CD4-positive, alpha-beta T cell (primary cell): ENCODE results near the gene PTP4A2. TPM values are rescaled to one million over a fixed set of nuclear protein-coding genes. Genes with fewer than 3 reads are reported as not detected.

Experiments used
- ATAC-seq: fragments of 200-7000 bp; cut with Tn5 transposase; one replicate; pipeline ENCODE4 v1.10.0; 2022; ENCODE audit warnings: mild to moderate bottlenecking; ENCODE audit not compliant: poor library complexity
- CTCF ChIA-PET: fragments of 350-600 bp; sonication (Branson Sonifier 250); formaldehyde crosslinking; loops from one replicate; lab custom pipeline; 2021; ENCODE audit warnings: antibody characterized with exemption, inconsistent platforms; lab: Charles Lee
- POLR2A ChIA-PET: fragments of 350-600 bp; sonication (Branson Sonifier 250); formaldehyde crosslinking; loops from one replicate; lab custom pipeline; 2021; ENCODE audit warnings: antibody characterized with exemption, inconsistent platforms; lab: Charles Lee
- DNase-seq, 14 experiments: peaks; one replicate each; pipeline ENCODE4 v3.0.0-alpha.2; 2013 to 2020; ENCODE audit warnings: mixed read lengths in 2 of 14
- H3K27ac ChIP-seq, 2 donors: one replicate each; pipeline versions ENCODE4 v1.5.1 to v1.7.0; 2013; ENCODE audit warnings: low read length in 2 of 2, low read depth in 1 of 2, mild to moderate bottlenecking in 1 of 2
- H3K27me3 ChIP-seq, 2 experiments: 1 replicate in 1 of 2; 2 replicates in 1 of 2; pipeline versions ENCODE4 v1.6.1 to v1.7.0; 2013; ENCODE audit warnings: low read length in 2 of 2, control low read depth in 1 of 2, mild to moderate bottlenecking in 1 of 2, moderate library complexity in 1 of 2; ENCODE audit not compliant: insufficient read depth in 2 of 2, control insufficient read depth in 1 of 2
- H3K36me3 ChIP-seq: one replicate; pipeline ENCODE4 v1.6.1; 2013; ENCODE audit warnings: low read length, control low read depth; ENCODE audit not compliant: insufficient read depth
- H3K4me1 ChIP-seq: one replicate; pipeline ENCODE4 v1.6.1; 2013; ENCODE audit warnings: low read length, control low read depth; ENCODE audit not compliant: insufficient read depth
- H3K4me3 ChIP-seq: one replicate; pipeline ENCODE4 v1.5.1; 2013; ENCODE audit warnings: mild to moderate bottlenecking, low read length, moderate library complexity
- H3K9me3 ChIP-seq, 2 experiments: 1 replicate in 1 of 2; 2 replicates in 1 of 2; pipeline versions ENCODE4 v1.6.1 to v1.7.0; 2013; ENCODE audit warnings: low read length in 2 of 2, mild to moderate bottlenecking in 2 of 2, control low read depth in 1 of 2, moderate library complexity in 1 of 2; ENCODE audit not compliant: control insufficient read depth in 1 of 2, insufficient read depth in 1 of 2
- H3K27ac Mint-ChIP-seq: one replicate; pipeline ENCODE4 v1.8.0; 2020; ENCODE audit warnings: mixed read lengths
- H3K27me3 Mint-ChIP-seq: one replicate; pipeline ENCODE4 v1.8.0; 2021; ENCODE audit warnings: mixed read lengths
- H3K36me3 Mint-ChIP-seq: one replicate; pipeline ENCODE4 v1.8.0; 2021; ENCODE audit warnings: low read depth, mixed read lengths
- H3K4me1 Mint-ChIP-seq: one replicate; pipeline ENCODE4 v1.8.0; 2021; ENCODE audit warnings: low read depth, mixed read lengths
- H3K4me3 Mint-ChIP-seq: one replicate; pipeline ENCODE4 v1.8.0; 2020; ENCODE audit warnings: mild to moderate bottlenecking, mixed read lengths
- H3K9me3 Mint-ChIP-seq: one replicate; pipeline ENCODE4 v1.8.0; 2020; ENCODE audit warnings: mixed read lengths
- CTCF ChIP-seq: fragments of 200-600 bp; IDR thresholded peaks from one replicate; pipeline ENCODE4 v1.8.0; 2022; ENCODE audit warnings: antibody characterized with exemption, mild to moderate bottlenecking
- intact Hi-C, 2 experiments: fragments of 100-400 bp; cut with DNase I in 1 of 2; cut with micrococcal nuclease in 1 of 2; formaldehyde crosslinking; loops; one replicate each; pipeline versions ENCODE4 v1.15.1 to v1.9.0; 2023 to 2025; cut with DNase I, micrococcal nuclease
- total RNA-seq, 174 experiments: library from RNA in 2 of 174; stranded (reverse) in 2 of 174; gene quantifications; one replicate each; pipeline ENCODE4 v1.2.3 and lab custom pipeline; 2021 to 2026

Gene PTP4A2
- total RNA-seq, 2 experiments from 2014 or later = 282 to 287 TPM

DNA sequence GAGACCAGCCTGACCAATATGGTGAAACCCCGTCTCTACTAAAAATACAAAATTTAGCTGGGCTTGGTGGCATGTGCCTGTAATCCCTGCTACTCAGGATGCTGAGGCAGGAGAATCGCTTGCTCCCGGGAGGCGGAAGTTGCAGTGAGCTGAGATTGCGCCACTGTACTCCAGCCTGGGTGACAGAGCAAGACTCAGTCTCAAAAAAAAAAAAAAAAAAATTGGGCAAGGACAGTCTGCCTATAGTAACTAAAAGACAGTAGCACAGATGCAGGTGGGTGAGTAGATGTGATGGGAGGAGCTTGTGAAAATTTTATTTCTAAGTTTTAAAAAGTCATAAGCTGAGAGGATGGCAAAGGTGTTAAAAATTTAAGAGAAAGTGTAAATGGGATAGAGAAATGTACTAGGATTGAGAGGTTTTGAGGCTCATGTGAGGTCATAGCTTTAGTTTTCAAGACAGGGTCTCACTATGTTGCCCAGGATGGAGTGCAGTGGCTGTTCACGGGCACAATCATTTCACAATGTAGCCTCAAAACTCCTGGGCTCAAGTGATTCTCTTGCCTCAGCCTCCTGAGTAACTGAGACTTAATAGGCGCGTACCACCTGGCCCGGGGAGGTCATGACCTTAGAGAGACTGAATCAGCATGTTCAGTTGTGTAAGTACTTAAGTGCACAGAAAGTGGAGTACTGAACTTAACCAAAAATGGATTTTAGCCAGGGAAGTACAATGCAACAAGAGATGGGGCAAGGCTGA, 33.7 kb downstream of the PTP4A2 start:
- intact Hi-C loops = no loop called here
- no peak for TF ChIP-seq CTCF
- H3K4me3 ChIP-seq = no peak overlapping the region
- Mint-ChIP-seq H3K4me1 (peaks cover 60% of the 10 kb centered on the region), H3K9me3 (peaks cover 2% of the 10 kb centered on the region), H3K27me3 (no peaks in the 10 kb centered on the region), H3K36me3 (peaks cover 58% of the 10 kb centered on the region), H3K27ac (peak overlapping the region; percentile 76), H3K4me3 (no peak overlapping the region)
- ATAC-seq = peak; percentile 32
- peaks cover 39% of the 10 kb centered on the region for H3K36me3 ChIP-seq
- H3K9me3 ChIP-seq = no peaks in the 10 kb centered on the region
- H3K27me3 ChIP-seq = no peaks in the 10 kb centered on the region
- ChIA-PET CTCF (interaction anchor here (4.9 kb wide), 1 partner anchor 60 kb away, joined by 16 read pairs; no protein-coding TSS in a partner anchor), POLR2A (interaction anchor here (0.6 to 1.3 kb wide), 6 partner anchors 9 to 59 kb away, joined by 3 to 5 read pairs (median 4); no protein-coding TSS in a partner anchor)
- no peaks in the 10 kb centered on the region for H3K4me1 ChIP-seq
- peak in 2 of 14 experiments; percentile 39 to 46 for DNase-seq
- H3K27ac ChIP-seq = no peak overlapping the region

GRCh38 chr1:31902510-31902860, 35.7 kb downstream of the PTP4A2 start:
- no peak for DNase-seq
- Histone ChIP-seq H3K27me3 (no peaks in the 10 kb centered on the region), H3K36me3 (peaks cover 22% of the 10 kb centered on the region), H3K4me1 (no peaks in the 10 kb centered on the region), H3K9me3 (no peaks in the 10 kb centered on the region), H3K27ac (no peak overlapping the region), H3K4me3 (no peak overlapping the region)
- peaks cover 38% of the 10 kb centered on the region for H3K36me3 Mint-ChIP-seq
- CTCF ChIA-PET = interaction anchor here (1.6 to 4.9 kb wide), 2 partner anchors 32 to 62 kb away, joined by 3 to 16 read pairs; no protein-coding TSS in a partner anchor
- ATAC-seq = no peak
- TF ChIP-seq CTCF = no peak
- H3K4me3 Mint-ChIP-seq = no peak overlapping the region
- peaks cover 50% of the 10 kb centered on the region for H3K4me1 Mint-ChIP-seq
- H3K27me3 Mint-ChIP-seq = no peaks in the 10 kb centered on the region
- peak overlapping the region; percentile 46 for H3K27ac Mint-ChIP-seq
- peaks cover 2% of the 10 kb centered on the region for H3K9me3 Mint-ChIP-seq
- intact Hi-C loops = no loop called here
- POLR2A ChIA-PET = interaction anchor here (1.3 to 2.5 kb wide), 2 partner anchors 13 to 30 kb away, joined by 3 to 8 read pairs; no protein-coding TSS in a partner anchor

DNA sequence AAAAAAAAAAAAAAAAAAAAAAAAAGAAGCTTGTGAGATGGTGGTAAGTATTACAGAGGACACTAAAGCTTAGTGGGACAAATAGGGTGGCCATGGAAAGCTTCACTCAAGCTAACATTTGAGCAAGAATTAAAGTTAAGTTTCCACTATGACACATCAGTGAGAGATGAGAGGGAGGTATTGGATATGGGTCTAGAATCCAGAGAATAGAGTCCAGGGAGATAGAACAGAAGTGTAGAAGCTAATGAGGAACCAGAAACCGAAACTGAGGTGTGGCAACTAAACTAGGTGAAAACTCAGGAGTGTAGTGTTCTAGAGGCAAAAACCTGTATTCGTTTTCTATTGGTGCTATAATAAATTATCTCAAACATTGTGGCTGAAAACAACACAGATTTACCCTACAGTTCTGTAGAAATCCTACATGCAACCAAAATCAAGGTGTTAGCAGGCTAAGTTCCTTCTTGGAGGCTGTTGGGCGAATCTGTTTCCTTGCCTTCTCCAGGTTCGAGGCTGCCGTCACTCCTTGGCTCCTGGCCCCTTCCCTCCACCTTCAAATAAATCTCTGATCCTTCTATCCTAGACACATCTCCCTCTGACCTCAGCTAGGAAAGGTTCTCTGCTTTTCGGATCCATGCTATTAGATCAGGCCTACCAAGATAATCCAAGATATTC, 36.2 kb downstream of the PTP4A2 start:
- H3K4me3 ChIP-seq = no peak overlapping the region
- peaks cover 2% of the 10 kb centered on the region for H3K9me3 Mint-ChIP-seq
- H3K27ac Mint-ChIP-seq = peak overlapping the region; percentile 46
- POLR2A ChIA-PET = interaction anchor here (0.7 to 2.5 kb wide), 4 partner anchors 12 to 64 kb away, joined by 3 to 8 read pairs (median 3); no protein-coding TSS in a partner anchor
- no peak for TF ChIP-seq CTCF
- no peaks in the 10 kb centered on the region for H3K27me3 ChIP-seq
- DNase-seq (no peak), ATAC-seq (no peak)
- CTCF ChIA-PET = interaction anchor here (0.9 to 4.9 kb wide), 2 partner anchors 20 to 62 kb away, joined by 3 to 16 read pairs; no protein-coding TSS in a partner anchor
- H3K36me3 Mint-ChIP-seq = peaks cover 33% of the 10 kb centered on the region
- H3K4me3 Mint-ChIP-seq = no peak overlapping the region
- H3K27ac ChIP-seq = no peak overlapping the region
- H3K4me1 ChIP-seq = no peaks in the 10 kb centered on the region
- H3K4me1 Mint-ChIP-seq = peaks cover 50% of the 10 kb centered on the region
- no peaks in the 10 kb centered on the region for H3K9me3 ChIP-seq
- H3K36me3 ChIP-seq = peaks cover 17% of the 10 kb centered on the region
- intact Hi-C loops = no loop called here
- no peaks in the 10 kb centered on the region for H3K27me3 Mint-ChIP-seq
